Dermis microvascular lymphatic vessel endothelial cell (primary cell): ENCODE data around the gene NDRG2. TPM values are rescaled to one million over a fixed set of nuclear protein-coding genes. Genes with fewer than 3 reads are reported as not detected.

ENCODE experiments used
- DNase-seq, 2 donors: peaks; one replicate each; pipeline versions ENCODE4 v3.0.0 to v3.0.0-alpha.2; 2010; ENCODE audit warnings: low read depth in 2 of 2
- total RNA-seq: library from RNA; depleted of rRNA; stranded (reverse); fragments of >200 nt; gene quantifications from 2 replicates; pipeline ENCODE4 v1.2.1, GENCODE V29; 2014

Gene NDRG2
- total RNA-seq, 1 donor from 2014 or later, result 2.1 TPM

GRCh38 chr14:21036751-21037150 is 11.9 kb upstream of the NDRG2 start:
- DNase-seq, result no peak

GRCh38 chr14:21034707-21035106 is 9.8 kb upstream of the NDRG2 start, which contains the start of gene RNASE13:
Gene RNASE13 (minus strand): TSS chr14:21034807. CDS start chr14:21034288, 519 bp downstream.
- no peak for DNase-seq

- DNase-seq, result no peak
These were observed 8.4 kb upstream of the NDRG2 start for GRCh38 chr14:21033133-21033698.

- no peak for DNase-seq
These were observed 7.7 kb upstream of the NDRG2 start for GRCh38 chr14:21032326-21033132.

GRCh38 chr14:21030531-21030930 is 5.7 kb upstream of the NDRG2 start:
- no peak for DNase-seq

GRCh38 chr14:21029917-21030316 is 5.1 kb upstream of the NDRG2 start, which contains the start of gene TPPP2:
Gene TPPP2 (plus strand): TSS chr14:21030217. CDS start chr14:21030582, 365 bp downstream.
- no peak for DNase-seq

GRCh38 chr14:21026988-21027315 is 2.1 kb upstream of the NDRG2 start:
- no peak for DNase-seq

GRCh38 chr14:21026274-21026987 is 1.6 kb upstream of the NDRG2 start:
- DNase-seq, result no peak

GRCh38 chr14:21025371-21026273 is 761 bp upstream of the NDRG2 start:
- no peak for DNase-seq

GRCh38 chr14:21023817-21024584 is 860 bp downstream of the NDRG2 start:
- DNase-seq, result no peak

GRCh38 chr14:21023174-21023573 is 1.7 kb downstream of the NDRG2 start:
- no peak for DNase-seq

GRCh38 chr14:21022686-21023085 is 2.2 kb downstream of the NDRG2 start:
- no peak for DNase-seq

- DNase-seq, result no peak
These were observed 3.8 kb downstream of the NDRG2 start for GRCh38 chr14:21020977-21021545.

GRCh38 chr14:21019366-21019765 is 5.5 kb downstream of the NDRG2 start:
- DNase-seq, result no peak

GRCh38 chr14:21018781-21019180 is 6.1 kb downstream of the NDRG2 start:
- no peak for DNase-seq

- no peak for DNase-seq
These were observed 6.6 kb downstream of the NDRG2 start for GRCh38 chr14:21018286-21018685.

- DNase-seq, result no peak
These were observed 7.2 kb downstream of the NDRG2 start for GRCh38 chr14:21017528-21018245.

GRCh38 chr14:21016413-21017190 is 8.3 kb downstream of the NDRG2 start:
- DNase-seq, result no peak

GRCh38 chr14:21015312-21015711 is 9.5 kb downstream of the NDRG2 start:
- DNase-seq, result no peak
